COLO829 (cell line): ENCODE measurements around the gene TRAF7.

Experiments
- DNase-seq: peaks from one replicate; pipeline ENCODE4 v3.0.0; 2012; ENCODE audit warnings: low spot score

TRAF7 gene

DNA sequence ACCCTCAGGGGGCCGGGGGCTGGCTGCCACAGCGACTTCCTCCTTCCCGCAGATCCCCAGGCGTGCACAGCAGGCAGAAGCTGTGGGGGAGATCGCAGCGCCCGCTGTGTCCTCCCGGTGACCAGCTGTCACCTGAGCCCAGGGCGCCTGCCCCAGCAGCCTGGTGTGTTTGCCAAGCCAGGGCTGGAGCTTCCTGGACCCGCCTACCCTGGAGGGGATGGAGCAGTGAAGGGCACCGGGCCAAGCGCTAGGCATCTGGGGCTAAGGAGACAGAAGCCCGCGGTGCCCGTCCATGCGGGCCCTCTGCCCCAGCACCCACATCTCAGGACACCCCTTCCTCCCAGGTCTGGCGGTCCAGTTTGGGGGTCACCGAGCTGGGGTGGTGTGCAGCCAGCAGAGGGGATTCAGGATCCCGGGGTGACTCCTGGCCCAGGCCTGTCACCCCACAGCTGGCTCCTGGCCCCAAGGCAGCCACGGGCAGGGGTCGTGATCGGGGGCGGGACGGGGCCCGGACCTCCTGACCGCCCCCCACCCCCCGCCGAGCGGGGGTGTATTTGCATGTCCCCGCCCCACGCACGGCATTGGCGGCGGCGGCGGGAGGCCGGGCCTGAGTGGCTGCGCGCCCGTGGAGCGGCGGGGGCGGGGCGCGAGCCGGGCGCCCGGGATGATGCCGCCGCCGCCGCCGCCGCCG is 7.5 kb upstream of the TRAF7 start, which contains the start of gene RAB26:
TSS of gene RAB26 (plus strand) at position 645 of the 691 bp plus-strand sequence. CDS start 159 bp downstream, outside the sequence.
- peak; percentile 79 for DNase-seq

DNA sequence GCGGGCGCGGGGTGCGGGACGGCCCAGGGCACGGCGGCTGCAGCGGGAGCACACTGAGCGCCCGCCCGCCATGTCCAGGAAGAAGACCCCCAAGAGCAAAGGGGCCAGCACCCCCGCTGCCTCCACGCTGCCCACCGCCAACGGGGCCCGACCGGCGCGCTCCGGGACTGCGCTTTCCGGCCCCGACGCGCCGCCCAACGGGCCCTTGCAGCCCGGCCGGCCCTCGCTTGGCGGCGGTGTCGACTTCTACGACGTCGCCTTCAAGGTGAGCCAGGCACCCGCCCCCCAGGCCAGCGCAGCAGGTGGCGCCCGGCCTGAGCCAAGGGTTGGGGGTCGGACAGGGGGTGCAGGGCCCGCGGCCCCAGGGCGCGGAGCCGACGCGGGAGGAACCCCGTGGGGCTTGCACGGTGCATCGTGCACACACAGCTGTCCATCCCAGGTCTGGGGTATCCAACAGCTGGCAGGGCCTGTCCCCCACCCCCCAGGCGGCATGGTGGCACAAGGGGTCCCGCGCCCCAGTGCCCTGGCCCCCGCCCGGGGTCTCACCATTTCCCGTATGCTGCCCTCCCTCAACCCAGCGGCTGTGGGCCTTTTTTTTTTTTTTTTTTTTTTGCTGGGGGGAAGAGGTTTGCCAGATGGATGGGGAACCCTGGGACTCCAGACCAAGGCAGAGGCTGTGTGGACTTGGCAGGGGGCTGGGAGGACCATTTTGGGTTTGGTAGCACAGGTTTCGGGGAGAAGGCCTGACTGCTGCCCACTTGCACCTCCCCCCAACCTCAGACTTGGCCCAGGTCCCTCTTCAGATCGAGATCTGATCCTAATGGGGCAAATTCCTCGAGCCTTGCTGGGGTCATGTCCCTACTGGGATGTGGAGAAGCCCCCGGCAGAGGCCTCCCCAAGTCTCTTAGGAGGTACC is 6.6 kb upstream of the TRAF7 start:
- no peak for DNase-seq

DNA sequence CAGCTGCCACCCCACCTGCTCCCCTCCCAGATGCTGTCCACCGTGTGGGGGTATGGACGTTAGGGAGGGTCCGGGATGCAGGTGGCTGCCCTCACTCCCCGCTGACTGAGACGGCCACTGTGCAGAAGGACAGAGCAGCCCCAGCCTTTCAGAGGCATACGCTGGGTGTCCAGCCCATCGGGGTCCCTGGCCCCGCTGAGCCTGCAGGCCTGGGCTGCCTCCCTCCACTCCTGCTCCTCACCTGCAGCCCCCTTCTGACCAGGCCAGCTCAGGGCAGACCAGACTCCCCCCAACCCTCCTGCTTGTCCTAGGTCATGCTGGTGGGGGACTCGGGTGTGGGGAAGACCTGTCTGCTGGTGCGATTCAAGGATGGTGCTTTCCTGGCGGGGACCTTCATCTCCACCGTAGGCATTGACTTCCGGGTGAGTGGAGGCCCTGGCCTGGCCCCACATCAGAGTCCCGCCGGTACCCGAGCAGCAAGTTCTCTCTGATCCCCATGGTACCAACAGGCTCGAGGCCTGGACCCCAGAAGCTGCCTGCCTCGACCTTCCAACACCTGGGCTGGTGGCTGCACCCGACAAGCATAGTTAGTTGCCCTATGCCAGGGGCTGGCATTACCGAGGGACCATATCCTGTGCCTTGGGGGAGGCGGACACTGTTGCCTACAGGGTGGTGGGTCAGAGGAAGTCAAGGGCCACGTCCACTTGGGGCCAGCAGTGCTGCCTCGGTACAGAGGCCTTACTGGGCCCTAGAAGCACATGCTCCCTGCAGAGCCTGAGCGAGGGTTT is 5.8 kb upstream of the TRAF7 start:
- no peak for DNase-seq

DNA sequence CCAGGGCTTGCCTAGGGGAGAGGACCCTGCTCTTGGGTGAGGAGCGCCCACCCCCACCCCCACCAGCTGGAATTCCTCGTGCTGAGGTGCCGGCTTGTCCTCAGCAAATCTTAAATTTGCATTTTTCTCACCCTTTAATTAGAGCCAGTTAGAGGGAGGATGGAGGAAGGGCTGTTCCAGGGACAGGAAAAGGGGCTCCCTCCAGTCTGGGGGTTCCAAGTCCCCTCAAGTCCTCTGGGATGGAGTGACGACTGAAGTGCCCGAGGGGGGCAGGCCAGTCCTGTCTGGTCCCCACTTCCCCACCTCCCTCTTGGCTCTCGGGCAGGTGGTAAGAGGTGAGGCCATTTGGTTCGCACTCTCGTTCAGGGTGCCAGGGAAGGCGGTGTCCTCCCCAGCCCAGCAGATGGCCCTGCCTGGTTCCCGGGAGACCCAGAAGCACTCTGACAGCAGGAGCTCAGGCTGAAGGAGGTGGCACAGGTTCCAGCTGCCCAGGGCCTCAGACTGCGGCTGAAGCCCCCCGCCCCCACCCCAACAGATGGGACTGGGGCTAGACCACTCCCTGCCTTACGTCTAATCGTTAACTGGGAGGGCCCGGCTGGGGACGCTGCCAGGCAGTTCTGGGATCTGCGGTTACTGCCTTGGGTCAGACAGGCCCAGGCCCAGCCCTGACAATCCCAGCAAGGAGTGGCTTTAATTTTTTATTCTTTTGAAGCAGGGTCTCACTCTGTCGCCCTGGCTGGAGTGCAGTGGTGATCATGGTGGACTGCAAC is 5.0 kb upstream of the TRAF7 start:
- no peak for DNase-seq

DNA sequence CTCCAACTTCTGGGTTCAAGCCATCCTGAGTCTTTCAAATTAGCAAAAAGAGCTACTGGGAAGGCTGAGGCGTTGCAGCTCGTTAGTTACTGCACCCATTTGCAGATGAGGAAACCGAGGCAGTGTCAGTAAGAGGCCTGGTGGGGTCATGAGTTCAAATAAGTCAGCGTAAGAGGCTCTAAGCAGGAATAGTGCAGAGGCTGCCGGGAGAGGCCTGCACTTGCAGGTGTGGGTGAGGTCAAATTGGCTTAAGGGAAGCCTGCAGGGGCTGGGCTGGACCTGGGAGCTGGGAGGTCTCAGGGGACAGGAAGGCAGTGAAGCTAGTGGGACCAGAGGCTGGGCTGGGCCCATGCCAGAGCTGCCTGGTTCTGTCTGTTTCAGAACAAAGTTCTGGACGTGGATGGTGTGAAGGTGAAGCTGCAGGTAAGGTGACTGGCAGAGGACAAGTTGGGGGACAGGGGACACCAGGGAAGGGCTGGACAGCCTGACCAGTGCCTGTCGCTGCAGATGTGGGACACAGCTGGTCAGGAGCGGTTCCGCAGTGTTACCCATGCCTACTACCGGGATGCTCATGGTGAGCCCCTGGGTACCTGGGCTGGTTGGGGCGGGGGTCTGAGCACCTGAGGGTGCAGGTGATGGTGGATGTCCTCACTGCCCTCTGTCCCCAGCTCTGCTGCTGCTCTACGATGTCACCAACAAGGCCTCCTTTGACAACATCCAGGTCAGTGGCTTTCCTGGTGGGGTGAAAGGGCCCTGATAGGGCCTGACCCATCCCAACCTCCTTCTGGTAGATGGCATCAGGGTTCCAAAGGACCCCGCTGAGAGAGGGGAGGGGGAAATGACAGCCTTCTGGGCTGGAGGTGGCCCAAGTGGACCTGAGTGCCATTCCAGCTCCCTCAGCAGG is 4.1 kb upstream of the TRAF7 start:
- no peak for DNase-seq

DNA sequence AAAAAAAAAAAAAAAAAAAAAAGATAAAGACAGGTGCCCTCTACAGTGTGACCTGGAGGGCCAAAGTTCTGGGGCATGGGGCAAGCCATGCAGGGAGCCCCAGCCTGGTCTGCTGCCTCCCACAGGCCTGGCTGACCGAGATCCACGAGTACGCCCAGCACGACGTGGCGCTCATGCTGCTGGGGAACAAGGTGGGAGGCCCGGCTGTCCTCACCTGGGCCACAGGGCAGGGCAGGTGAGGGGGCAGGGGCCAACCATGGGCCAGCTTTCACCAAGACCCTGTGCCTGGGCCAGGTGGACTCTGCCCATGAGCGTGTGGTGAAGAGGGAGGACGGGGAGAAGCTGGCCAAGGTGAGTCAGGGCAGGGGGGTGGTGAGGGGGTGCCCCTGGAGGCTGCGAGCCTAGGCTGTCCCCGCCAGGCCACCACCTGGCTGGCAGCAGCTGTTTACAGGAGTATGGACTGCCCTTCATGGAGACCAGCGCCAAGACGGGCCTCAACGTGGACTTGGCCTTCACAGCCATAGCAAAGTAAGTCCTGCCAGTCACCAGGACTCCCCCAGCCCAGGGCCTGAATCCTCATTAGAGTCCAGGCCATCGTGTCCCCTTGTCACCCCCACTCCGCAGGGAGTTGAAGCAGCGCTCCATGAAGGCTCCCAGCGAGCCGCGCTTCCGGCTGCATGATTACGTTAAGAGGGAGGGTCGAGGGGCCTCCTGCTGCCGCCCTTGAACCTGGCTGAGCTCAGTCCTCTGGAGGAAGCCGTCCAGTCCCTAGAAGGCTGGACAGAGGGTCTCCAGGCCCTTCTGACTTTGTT is 2.7 kb upstream of the TRAF7 start:
- DNase-seq = no peak

DNA sequence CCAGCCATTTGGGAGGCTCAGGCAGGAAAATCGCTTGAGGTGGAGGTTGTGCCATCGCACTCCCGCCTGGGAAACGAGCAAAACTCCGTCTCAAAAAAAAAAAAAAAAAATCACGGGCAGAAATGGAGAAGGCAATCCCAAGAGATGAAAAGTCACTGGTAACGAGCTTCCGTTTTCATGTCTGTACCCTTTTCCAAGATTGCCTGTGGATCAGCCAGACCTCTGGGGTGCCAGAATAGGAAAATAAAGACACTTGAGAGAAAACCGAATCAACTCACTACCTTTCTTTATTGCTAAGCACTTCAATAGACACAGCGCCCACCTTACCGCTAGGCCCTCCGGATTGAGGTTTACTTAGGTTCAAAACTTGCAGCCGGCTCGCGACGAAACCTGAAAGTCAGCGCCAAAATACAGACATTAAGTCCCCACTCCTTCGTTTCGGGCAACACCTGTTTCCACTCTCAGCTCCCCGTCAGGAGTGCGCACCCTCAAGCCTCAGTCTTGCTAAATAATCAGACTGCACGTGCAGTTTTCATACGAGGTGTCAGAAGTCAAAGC is 970 bp upstream of the TRAF7 start:
- DNase-seq = no peak

DNA sequence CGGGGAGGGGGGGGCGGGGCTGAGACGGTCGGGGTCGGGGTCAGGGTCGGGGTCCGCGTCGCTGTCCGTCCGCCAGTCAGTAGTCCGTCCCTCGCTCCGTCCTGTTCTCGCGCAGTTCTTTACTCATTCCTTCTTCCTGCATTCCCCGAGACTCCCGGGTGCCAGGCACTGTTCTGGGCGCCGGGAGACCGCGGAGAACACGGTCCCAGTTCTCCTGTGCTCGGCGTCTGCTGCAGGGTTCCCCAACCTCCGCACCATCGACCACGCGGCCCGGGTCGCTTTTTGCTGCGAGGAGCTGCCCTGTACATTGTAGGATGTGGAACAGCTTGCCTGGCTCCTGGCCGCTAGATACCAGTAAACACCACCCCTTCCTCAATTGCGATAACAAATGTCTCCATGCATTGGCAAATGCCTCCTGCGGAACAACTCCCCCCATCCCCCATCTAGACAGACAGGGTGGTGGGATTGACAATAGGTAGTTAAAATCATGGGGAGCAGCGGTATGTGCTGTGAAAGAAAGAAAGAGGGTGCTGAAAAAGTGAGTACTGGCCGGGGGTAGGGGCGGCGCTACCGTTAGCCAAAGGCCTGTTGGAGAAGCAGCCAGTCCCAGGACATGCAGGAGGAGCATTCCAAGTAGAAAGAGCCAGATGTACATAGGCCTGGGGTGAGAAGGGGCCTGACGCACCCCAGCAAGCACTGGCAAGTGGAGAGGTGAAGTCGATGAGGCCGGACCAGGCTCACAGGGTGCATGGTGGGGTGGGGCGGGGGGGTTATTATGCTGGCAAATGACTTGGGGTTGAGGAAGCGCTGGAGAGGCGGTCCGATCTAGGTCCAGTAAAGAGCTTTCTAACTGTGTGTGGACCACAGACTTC is 631 bp downstream of the TRAF7 start:
- no peak for DNase-seq

DNA sequence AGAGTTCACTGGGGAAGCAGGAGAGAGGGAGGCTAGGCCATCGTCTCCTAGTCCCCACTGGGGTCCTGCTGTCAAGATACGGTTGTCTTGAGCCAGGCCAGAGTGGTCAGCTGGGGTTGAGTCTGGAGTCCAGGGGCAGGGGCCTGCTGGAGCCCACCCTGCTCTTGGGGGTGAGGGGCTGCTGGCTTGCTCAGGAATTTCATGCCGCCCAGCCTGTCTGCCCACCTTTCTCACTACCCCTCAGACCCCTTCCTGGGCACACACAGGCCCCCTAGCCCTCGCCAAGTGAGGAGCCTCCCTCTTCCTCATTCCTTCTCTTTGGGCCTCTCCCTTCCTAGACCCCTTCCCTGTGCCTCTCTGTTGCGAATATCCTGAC is 1.3 kb downstream of the TRAF7 start:
- DNase-seq = no peak

DNA sequence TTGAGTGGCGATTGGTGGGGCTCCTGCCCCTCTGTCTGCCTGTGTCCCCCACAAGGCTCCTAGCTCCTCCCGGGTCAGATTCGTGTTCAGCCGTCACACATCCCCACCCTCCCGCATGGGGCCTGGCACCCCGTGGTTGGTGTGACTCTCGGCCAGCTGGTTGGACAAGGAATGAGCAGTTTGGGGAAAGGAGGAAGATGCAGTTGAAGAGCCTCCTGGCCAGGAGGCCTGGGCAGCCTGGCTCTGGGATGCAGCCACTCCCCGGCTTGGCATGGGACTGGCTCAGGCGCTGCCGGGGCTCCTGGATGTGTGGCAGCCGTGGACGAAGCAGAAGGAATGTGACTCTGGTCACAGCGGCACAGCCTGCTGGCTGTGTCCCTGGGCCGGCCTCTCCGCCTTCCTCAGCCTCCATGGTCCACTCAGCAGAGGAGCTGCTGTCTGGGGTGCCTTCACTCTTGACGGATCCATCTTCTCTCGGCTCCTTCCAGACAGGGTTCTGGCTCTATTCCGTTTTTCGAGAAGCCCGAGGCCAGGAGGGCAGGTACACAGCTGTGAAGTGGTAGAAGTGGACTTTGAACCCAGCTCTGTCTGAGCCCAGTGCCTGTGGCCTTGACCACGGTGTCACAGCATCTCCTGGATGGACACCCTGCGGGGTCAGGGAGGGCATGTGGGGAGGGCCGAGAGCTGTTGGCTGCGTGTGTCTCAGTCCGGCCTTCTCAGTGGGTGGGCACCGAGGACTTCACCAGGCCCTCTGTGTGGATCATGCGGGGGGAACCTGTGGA is 2.1 kb downstream of the TRAF7 start:
- no peak for DNase-seq

DNA sequence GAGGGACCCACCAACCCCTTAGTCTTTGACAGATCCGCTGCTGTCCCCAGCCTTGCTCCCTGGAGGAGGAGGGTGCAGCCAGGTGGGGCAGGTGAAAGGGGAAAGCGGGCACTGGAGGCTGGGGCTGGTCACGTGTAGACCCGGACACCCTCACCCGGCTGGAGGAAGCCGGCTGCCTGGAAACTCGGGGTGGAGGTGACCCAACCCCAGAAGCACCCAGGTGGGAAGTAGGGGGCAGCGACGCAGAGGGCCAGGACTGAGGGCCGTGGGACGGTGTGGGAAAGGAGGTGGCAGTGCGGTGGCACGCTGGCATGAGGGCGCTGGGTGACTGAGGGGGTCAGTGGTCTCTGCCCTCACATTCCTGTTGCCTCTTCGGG is 2.7 kb downstream of the TRAF7 start:
- no peak for DNase-seq

DNA sequence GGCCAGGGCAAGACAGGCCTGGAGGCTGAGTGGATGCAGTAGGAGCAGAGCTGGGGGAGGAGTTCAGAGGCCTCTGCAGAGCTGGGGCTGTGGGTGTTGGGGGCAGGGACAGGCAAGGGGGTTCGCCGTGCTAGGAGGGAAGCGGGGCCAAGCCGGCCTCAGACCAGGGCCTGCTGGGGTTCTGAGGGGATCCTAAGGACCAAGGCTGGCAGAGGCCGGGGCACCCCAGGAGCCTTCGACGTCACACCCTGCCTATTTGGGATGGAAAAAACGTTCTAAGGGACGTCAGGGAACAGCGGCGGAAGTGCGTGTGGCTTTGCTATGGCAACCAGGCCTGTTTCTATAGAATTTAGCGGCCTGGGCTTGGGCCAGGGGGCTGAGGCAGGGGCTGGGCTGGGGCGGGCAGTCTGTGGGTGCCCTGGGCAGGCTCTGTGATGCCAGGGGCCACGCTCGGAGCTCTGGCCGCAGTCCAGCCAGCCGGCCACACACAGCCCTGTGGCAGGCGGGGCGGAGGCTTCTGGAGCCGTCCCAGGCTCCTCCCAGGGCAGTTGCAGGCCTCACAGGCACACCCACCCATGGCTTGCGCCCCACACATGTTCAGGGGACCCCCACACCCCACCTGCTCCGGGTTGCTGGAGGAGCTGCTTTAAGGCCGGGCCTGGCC is 3.7 kb downstream of the TRAF7 start:
- no peak for DNase-seq

DNA sequence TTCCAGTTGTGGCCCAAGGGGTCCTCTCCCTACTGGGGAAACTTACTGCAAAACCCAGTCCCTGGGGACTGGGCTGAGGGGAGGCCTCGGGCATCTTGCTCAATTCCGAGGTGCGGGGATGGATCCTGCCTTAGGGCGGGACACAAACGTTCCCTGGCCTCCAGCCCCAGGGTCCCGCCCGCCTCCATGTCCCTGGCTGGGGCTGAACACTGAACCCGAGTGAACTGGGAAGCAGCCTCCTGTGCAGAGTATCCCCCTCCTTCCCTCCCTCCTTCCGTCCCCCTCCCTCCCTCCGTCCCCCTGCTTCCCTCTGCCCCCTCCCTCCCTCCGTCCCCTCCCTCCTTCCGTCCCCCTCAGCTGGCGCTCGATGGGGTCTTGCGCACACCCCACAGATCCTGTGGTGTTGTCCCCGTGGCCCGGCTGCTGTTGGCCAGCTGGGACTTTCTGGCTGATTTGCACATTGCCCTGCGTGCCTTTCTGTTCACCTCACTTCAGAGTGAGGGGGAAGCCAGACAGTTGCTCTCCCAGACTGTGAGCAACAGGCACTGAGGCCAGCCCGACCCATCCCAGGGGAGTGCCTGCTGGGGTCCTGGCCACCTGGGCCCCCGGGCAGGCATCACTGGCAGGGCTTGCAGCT is 5.5 kb downstream of the TRAF7 start:
- DNase-seq = no peak

DNA sequence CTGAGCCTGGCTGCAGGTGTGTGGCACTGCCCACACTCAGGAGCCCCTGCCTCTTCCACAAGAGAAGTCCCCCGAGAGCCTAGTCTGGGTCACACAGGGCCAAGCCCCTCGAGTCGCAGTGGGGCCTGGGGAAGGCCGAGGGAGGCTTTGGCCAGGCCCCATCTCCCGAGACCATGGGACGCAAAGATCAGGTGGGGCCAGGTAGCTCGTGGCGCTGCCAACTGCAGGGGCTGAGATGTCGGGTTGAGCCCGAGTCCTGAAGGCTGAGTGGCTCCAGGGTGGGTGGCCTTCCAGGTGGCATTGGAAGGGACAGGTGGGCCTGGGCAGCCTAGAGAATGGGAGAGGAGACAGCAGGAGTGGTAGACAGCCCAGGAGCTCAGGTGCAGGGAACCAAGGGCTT is 6.3 kb downstream of the TRAF7 start:
- DNase-seq = no peak

DNA sequence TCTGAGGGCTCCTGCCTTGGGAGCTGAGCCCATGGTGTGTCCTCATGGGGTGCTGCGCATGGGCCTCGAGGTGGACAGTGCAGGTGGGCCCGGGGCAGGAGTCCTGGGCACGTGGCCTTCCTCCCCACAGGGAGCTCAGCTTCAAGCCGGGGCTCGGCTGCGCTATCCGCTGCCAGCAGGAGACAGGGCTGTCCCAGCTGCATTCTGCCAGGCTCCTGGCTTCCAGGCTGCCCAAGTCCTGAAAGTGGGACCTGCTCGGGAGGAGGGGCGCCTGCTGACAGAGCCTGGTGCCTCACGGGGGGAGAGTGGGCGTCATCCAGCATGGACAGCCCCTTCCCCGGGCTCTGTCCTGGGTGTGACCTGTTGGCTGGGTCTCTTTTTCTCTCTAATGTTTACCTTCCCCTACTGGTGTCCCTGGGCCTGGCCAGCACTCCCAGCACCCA is 7.1 kb downstream of the TRAF7 start:
- DNase-seq = no peak

DNA sequence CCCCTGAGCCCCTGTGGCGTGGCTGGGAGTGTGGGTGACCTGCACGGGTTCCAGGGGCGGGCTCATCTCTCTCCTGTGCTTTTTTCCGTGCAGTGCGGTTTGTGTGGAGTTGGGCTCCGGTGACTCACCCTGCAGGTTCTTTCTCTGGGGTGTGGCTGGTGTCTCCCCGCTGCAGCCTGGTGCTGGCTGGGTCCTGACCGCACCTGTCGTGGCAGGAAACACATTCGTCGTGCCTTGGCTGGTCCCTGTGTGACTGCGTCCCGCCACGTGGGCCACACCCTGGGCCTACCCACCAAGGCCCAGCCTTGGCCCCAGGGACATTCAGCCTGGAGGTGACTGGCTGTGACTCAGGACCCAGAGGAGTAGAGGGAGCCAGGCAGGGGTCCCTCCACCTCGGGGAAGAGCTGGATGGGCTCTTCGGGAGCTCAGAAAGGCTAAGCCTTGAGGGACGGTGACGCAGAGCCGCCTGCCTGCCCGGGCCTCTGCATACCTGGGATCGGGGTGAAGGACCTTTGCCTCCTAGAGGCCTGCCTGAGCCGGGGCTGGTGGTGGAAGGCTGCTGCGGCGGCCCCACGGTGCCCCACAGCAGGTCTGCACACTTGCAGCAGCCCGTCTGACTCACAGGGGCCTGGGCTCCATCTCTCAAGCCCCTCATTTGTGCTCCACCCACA is 7.8 kb downstream of the TRAF7 start:
- no peak for DNase-seq
